ENCODE results near the gene HPS3. TPM values are rescaled to one million over a fixed set of nuclear protein-coding genes. Genes with fewer than 3 reads are reported as not detected.

Gene HPS3
- total RNA-seq (2022; extraction: Qiagen RNA extraction; ENCODE audit: low read depth) = 30.1 to 36.8 TPM (median 32.7 TPM) in 5 replicates

GRCh38 chr3:149129326-149130205 is at the start of gene HPS3:
HPS3 (plus strand) TSS chr3:149129638; CDS start chr3:149129724, 86 bp downstream.

GRCh38 chr3:149086232-149086988 is 43.0 kb upstream of the HPS3 start, which contains the start of gene HLTF:
HLTF (minus strand) TSS chr3:149086533; CDS start chr3:149086336, 197 bp downstream.

DNA sequence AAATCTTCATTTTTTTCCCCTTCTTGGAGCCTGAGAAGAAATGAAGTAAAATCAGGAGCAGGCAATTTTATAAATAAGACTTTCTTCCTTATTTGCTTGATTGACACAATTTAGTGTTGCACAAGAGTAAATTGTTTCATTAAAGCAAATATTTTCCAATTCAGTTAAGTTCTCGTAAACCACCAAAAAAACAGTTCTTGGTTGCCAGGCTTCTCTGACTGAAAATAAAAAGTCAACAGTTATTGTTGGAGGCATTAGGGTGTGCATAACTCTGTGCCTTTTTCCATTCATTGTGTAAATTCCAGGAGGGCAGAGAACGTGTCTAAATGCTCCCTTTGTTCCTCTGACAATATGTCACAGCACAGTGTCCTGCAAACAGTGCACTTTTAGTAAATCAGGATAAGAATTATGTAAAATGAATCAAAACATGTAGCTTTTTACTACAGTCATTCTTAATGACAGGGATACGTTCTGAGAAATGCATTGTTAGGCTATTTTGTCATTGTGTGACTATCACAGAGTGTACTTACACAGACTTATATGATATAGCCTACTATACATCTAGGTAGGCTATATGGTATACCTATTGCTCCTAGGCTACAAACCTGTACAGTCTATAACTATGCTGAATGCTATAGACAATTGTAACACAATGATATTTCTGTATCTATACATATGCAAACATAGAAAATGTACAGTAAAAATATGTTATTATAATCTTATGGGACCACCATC is 92.5 kb downstream of the HPS3 start, which contains the start of gene CP:
Gene CP (minus strand): TSS at position 47 of the 735 bp plus-strand sequence. CDS start 37 bp downstream, at position 10.

Other genes with a start within 250 kb of the HPS3 start
- 32.6 to 36.9 TPM (median 33.2 TPM) in 5 replicates for gene GYG1, start 138.1 kb upstream of the HPS3 start, total RNA-seq (2022; extraction: Qiagen RNA extraction; ENCODE audit: low read depth)
- 10.4 to 20.0 TPM (median 16.6 TPM) in 5 replicates for gene HLTF, start 43.1 kb upstream of the HPS3 start, total RNA-seq (2022; extraction: Qiagen RNA extraction; ENCODE audit: low read depth)
- 4.1 to 7.0 TPM (median 6.2 TPM) in 5 replicates for gene CP, start 92.2 kb downstream of the HPS3 start, total RNA-seq (2022; extraction: Qiagen RNA extraction; ENCODE audit: low read depth)
- gene TM4SF18, start 204.0 kb downstream of the HPS3 start, total RNA-seq (2022; extraction: Qiagen RNA extraction; ENCODE audit: low read depth) = 31.6 to 39.5 TPM (median 34.5 TPM) in 5 replicates
- gene TM4SF1, start 248.0 kb downstream of the HPS3 start, total RNA-seq (2022; extraction: Qiagen RNA extraction; ENCODE audit: low read depth) = 858 to 1,846 TPM (median 1,288 TPM) in 5 replicates